ENCODE results near the gene SRP72. TPM values are rescaled to one million over a fixed set of nuclear protein-coding genes. Genes with fewer than 3 reads are reported as not detected.

The SRP72 gene
- total RNA-seq, 4 donors from 2014 or later, result 52.2 to 99.2 (median 77.0) TPM

DNA sequence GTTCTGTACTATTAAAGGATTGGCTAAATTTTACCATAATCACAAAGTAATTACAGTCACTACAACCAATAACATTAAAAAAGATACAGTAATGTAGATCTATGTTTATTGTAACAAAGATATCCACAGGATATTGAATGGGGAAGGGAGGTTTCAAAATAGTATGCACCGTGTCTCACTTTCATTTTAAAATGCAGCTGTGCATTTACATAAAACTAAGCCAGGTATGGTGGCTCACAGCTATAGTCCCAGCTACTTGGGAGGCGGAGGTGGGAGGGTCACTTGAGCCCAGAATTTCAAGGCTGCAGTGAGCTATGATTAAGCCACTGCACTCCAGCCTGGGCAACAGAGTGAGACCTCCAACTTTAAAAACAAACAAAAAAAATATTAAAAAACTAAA, 8.5 kb downstream of the SRP72 start:
- Histone ChIP-seq H3K36me3 (peaks cover 99% of the 10 kb centered on the region), H3K4me1 (no peaks in the 10 kb centered on the region), H3K27ac (no peak overlapping the region), H3K27me3 (no peaks in the 10 kb centered on the region), H3K9me3 (no peaks in the 10 kb centered on the region), H3K4me3 (no peak overlapping the region)
- TF ChIP-seq POLR2A (IDR thresholded peaks at IDR 0.05) (no peak), EP300 (IDR thresholded peaks at IDR 0.05) (no peak), POLR2AphosphoS5 (IDR thresholded peaks at IDR 0.05) (no peak)
- TF ChIP-seq, protein P1, sequence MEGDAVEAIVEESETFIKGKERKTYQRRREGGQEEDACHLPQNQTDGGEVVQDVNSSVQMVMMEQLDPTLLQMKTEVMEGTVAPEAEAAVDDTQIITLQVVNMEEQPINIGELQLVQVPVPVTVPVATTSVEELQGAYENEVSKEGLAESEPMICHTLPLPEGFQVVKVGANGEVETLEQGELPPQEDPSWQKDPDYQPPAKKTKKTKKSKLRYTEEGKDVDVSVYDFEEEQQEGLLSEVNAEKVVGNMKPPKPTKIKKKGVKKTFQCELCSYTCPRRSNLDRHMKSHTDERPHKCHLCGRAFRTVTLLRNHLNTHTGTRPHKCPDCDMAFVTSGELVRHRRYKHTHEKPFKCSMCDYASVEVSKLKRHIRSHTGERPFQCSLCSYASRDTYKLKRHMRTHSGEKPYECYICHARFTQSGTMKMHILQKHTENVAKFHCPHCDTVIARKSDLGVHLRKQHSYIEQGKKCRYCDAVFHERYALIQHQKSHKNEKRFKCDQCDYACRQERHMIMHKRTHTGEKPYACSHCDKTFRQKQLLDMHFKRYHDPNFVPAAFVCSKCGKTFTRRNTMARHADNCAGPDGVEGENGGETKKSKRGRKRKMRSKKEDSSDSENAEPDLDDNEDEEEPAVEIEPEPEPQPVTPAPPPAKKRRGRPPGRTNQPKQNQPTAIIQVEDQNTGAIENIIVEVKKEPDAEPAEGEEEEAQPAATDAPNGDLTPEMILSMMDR (IDR thresholded peaks at IDR 0.05), result no peak
- no peak for DNase-seq (ENCODE audit: low spot score in 2 of 2)
- 83% methylated on average over 2 of the region's 2 CpGs for WGBS

DNA sequence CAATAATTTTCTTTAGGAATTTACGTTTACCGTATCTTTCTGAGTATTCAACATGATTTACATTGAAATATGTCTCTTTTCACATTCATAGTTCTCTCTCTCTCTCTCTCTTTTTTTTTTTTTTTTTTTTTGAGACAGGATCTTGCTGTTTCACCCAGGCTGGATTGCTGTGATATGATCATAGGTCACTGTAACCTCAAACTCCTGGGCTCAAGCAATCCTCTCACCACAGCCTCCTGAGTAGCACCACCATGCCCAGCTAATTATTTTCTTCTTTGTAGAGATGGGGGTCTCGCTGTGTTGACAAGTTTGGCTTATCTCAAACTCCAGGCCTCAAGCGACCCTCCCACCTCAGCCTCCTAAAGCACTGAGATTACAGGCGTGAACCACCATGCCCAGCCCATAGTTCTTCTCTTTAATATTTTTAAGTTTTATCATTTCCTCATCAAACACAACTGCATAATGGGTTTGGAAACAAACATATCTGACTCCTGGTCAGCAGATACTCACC, 9.8 kb downstream of the SRP72 start:
- 96% methylated on average over 5 of the region's 5 CpGs for WGBS
- TF ChIP-seq, protein P1 (IDR thresholded peaks at IDR 0.05), result no peak
- TF ChIP-seq POLR2AphosphoS5 (IDR thresholded peaks at IDR 0.05), result no peak
- TF ChIP-seq POLR2A (IDR thresholded peaks at IDR 0.05), result no peak
- TF ChIP-seq EP300 (IDR thresholded peaks at IDR 0.05), result no peak
- Histone ChIP-seq H3K36me3 (peaks cover 99% of the 10 kb centered on the region), H3K4me3 (no peak overlapping the region), H3K27ac (no peak overlapping the region), H3K9me3 (no peaks in the 10 kb centered on the region), H3K27me3 (no peaks in the 10 kb centered on the region), H3K4me1 (no peaks in the 10 kb centered on the region)
- no peak for DNase-seq (ENCODE audit: low spot score in 2 of 2)

DNA sequence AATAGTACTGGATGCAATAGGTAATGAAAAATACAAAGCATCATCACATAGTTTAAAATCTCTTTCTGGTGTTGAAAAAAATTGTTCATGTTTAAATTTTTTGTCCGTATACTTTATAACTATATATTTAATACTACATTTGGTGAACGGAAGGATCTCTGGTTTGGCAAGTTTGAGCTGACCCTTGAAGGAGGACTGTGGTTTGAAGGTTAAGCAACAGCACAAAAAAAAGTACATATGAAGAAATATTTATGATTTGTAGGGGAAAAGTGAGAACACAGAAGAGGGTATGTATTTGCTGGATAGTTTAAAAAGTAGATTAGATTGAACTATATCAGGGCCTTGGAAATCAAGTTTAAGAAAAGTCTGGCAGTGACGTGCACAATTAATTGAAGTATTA, 13.3 kb downstream of the SRP72 start:
- Histone ChIP-seq H3K4me3 (no peak overlapping the region), H3K27me3 (no peaks in the 10 kb centered on the region), H3K36me3 (peaks cover 98% of the 10 kb centered on the region), H3K27ac (no peak overlapping the region), H3K9me3 (no peaks in the 10 kb centered on the region), H3K4me1 (no peaks in the 10 kb centered on the region)
- TF ChIP-seq POLR2A (IDR thresholded peaks at IDR 0.05) (no peak), EP300 (IDR thresholded peaks at IDR 0.05) (no peak), POLR2AphosphoS5 (IDR thresholded peaks at IDR 0.05) (no peak)
- TF ChIP-seq, protein P1 (IDR thresholded peaks at IDR 0.05), result no peak
- no peak for DNase-seq (ENCODE audit: low spot score in 2 of 2)
- WGBS, result 90% methylated on average over 3 of the region's 3 CpGs

DNA sequence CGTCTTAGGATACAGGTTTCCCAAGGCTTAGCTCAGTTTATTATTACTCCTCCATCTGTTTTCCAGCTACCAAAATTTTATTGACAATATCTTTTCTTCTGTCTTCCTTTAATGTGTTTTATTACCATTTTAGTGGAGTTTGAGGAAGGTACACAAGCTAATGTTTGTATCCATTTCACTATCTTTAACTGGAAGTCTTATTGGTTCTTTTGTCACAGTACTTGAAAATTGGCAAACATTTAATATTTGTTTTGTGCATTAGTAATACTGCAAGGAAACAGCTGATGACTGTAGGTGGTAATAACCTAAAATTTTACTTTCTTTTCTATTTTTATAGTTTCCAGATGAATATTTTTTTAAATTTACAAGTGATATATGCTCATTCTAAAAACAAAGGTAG, 28.8 kb downstream of the SRP72 start:
- H3K36me3 ChIP-seq, result peaks cover 83% of the 10 kb centered on the region
- H3K4me3 ChIP-seq, result no peak overlapping the region
- no peak for TF ChIP-seq POLR2AphosphoS5 (IDR thresholded peaks at IDR 0.05)
- TF ChIP-seq POLR2A (IDR thresholded peaks at IDR 0.05), result no peak
- no peak for TF ChIP-seq EP300 (IDR thresholded peaks at IDR 0.05)
- TF ChIP-seq, protein P1 (IDR thresholded peaks at IDR 0.05), result no peak
- no peak overlapping the region for H3K27ac ChIP-seq
- no peaks in the 10 kb centered on the region for H3K27me3 ChIP-seq
- no peaks in the 10 kb centered on the region for H3K9me3 ChIP-seq
- DNase-seq (ENCODE audit: low spot score in 2 of 2), result no peak
- WGBS, result 88% methylated on average over 1 of the region's 1 CpG
- H3K4me1 ChIP-seq, result no peaks in the 10 kb centered on the region

DNA sequence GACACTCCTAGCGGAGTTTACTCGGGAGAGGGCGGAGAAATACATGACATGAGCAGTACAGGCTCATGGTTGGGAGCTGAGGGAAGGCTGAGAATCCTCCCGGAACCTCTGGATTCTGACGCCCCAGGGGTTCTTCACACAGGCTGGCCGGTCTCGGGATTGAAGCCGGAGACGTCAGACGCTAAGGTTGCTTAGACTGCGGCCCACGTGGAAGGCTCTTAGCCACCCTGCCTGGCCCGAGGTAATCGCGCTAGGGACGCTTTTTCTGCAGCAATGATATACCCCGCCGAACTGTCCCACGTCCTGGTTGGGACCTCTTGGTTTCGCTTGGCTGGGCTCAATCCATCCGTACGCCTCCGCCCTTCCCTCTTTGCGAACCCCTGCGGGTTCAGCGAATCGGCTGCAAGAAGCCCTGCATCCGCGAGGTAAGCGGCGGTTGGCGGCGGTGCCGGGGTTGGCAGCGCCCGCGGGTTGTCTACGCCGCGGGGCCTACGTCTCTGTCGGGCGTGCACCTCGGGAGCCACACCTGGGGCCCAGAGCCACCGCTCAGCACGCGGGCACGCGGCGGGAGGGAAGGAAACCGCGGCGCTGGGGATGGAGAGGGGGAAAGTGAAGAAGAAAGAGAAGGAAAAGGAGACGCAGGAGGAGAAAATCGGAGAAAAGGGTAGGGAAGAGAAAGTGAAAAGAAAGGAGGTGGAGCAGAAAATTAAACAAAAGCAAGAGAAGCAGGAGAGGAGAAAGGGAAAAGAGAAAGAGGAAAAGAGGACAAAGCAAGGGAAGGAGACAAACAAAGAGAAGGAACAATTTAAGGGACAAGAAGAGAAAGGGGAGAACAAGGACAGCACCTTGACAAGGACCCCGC, 38.1 kb downstream of the SRP72 start, which contains the start of gene ARL9:
Gene ARL9 (plus strand): TSS at position 523 of the 862 bp plus-strand sequence. CDS start 72 bp downstream, at position 595.
- peaks cover 29% of the 10 kb centered on the region for H3K36me3 ChIP-seq
- DNase-seq (ENCODE audit: low spot score in 2 of 2), result peak; percentile 68 to 80
- 2% methylated on average over 39 of the region's 56 CpGs for WGBS
- TF ChIP-seq POLR2A (IDR thresholded peaks at IDR 0.05), result no peak
- TF ChIP-seq, protein P1 (IDR thresholded peaks at IDR 0.05), result no peak
- TF ChIP-seq POLR2AphosphoS5 (IDR thresholded peaks at IDR 0.05), result no peak
- TF ChIP-seq EP300 (IDR thresholded peaks at IDR 0.05), result no peak
- H3K4me3 ChIP-seq, result peak within 1 kb of the TSS; percentile 65
- no peaks in the 10 kb centered on the region for H3K9me3 ChIP-seq
- no peaks in the 10 kb centered on the region for H3K27me3 ChIP-seq
- peak within 1 kb of the TSS; percentile 28 for H3K27ac ChIP-seq
- peaks cover 18% of the 10 kb centered on the region for H3K4me1 ChIP-seq
